HL-60 (cell line): ENCODE measurements around the gene UXT.

ENCODE experiments used
- DNase-seq, 2 experiments: peaks; one replicate each; pipeline ENCODE4 v3.0.0-alpha.2; 2010 to 2020; ENCODE audit warnings: low read depth in 1 of 2, low spot score in 1 of 2
- H3K27ac ChIP-seq: fragments of 250-450 bp; sonication (Bioruptor Pico); replicated peaks from 2 replicates; pipeline ENCODE4 v1.5.1; 2020; ENCODE audit warnings: mild to moderate bottlenecking, moderate library complexity
- H3K27me3 ChIP-seq: fragments of 250-450 bp; sonication (Bioruptor Pico); 2 replicates; pipeline ENCODE4 v1.5.1; 2021; ENCODE audit warnings: mild to moderate bottlenecking, moderate library complexity; ENCODE audit not compliant: insufficient read depth, poor library complexity, severe bottlenecking
- H3K4me3 ChIP-seq: replicated peaks from 2 replicates; pipeline ENCODE4 v1.5.1; 2011; ENCODE audit warnings: mild to moderate bottlenecking, control low read depth, low read length; ENCODE audit not compliant: insufficient read depth
- GABPA ChIP-seq: IDR thresholded peaks from 2 replicates; pipeline ENCODE4 v1.6.1; 2012; ENCODE audit warnings: low read depth
- POLR2AphosphoS5 ChIP-seq: IDR thresholded peaks from 2 replicates; pipeline ENCODE4 v1.6.1; 2012; ENCODE audit warnings: low read depth
- SPI1 ChIP-seq: IDR thresholded peaks from 2 replicates; pipeline ENCODE4 v1.6.1; 2012; ENCODE audit warnings: low read depth, mild to moderate bottlenecking, borderline replicate concordance
- TF ChIP-seq, protein P1 (sequence below): IDR thresholded peaks from one replicate; pipeline ENCODE4 v1.5.1; 2011; ENCODE audit warnings: low read length, control low read depth, inconsistent platforms; ENCODE audit not compliant: insufficient read depth
- TF ChIP-seq, protein P2 (sequence below): IDR thresholded peaks from 2 replicates; pipeline ENCODE4 v1.6.1; 2012; ENCODE audit warnings: low read depth; ENCODE audit not compliant: insufficient replicate concordance

The UXT gene

DNA sequence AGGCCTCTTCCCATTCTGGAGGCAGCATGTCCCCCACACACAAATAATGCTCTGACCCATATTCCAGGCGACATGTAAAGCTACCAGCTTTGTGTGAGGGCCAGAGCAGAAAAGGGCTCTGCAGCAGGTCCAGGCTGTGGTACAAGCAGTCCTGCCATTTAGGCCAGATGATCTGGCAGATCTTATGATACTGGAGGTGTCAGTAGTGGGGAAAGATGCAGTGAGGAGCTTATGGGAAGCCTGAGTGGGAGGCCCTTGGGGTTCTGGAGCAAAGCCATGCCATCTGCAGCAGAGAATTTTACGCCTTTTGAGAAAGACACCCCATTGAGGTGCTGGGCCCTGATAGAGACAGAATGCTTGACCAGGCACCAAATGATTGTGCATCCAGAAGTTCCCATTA is 47.1 kb downstream of the UXT start:
- TF ChIP-seq POLR2AphosphoS5, result no peak
- TF ChIP-seq, protein P1, sequence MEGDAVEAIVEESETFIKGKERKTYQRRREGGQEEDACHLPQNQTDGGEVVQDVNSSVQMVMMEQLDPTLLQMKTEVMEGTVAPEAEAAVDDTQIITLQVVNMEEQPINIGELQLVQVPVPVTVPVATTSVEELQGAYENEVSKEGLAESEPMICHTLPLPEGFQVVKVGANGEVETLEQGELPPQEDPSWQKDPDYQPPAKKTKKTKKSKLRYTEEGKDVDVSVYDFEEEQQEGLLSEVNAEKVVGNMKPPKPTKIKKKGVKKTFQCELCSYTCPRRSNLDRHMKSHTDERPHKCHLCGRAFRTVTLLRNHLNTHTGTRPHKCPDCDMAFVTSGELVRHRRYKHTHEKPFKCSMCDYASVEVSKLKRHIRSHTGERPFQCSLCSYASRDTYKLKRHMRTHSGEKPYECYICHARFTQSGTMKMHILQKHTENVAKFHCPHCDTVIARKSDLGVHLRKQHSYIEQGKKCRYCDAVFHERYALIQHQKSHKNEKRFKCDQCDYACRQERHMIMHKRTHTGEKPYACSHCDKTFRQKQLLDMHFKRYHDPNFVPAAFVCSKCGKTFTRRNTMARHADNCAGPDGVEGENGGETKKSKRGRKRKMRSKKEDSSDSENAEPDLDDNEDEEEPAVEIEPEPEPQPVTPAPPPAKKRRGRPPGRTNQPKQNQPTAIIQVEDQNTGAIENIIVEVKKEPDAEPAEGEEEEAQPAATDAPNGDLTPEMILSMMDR, result no peak
- no peak for DNase-seq
- Histone ChIP-seq H3K4me3 (no peak overlapping the region), H3K27me3 (no peaks in the 10 kb centered on the region), H3K27ac (no peak overlapping the region)

DNA sequence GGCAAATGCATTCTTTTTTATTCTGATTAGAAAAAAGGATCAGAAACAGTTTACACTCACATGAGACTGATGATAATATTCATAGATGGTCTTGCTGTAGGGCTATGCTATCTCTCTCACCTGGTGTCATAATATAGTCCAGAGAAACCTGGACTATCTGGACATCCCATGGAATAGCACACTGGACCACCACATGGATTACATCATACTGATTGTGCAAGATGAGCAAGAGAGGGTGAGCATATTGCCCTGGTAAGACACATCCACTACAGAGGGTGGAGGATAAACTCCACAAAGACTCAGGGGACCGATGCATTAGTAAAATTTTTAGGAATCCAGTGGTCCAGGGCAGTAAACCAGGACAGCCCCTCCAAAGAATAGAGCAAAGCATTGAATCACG is 47.5 kb downstream of the UXT start:
- Histone ChIP-seq H3K27me3 (no peaks in the 10 kb centered on the region), H3K4me3 (no peak overlapping the region), H3K27ac (no peak overlapping the region)
- no peak for DNase-seq
- TF ChIP-seq, protein P1, result no peak

DNA sequence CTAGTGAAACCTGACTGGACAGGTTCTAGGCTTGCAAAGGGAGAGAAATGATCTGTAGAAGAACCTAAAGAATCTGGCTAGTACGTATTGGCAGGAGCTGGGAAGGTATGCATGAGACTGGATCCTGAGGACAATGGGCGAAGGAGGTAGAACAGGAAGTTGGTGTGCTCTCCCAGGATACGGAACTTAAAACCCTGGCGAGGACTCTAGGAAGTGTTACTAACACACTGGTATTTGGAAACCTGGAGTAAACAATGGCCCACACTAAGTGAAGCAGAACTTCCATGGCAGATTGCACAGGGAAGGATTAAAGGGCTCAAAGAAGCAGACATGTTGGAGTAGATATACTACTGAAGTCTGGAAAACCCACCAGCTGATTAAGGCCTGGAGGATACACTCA is 48.5 kb downstream of the UXT start:
- no peak overlapping the region for H3K4me3 ChIP-seq
- no peak overlapping the region for H3K27ac ChIP-seq
- no peaks in the 10 kb centered on the region for H3K27me3 ChIP-seq
- DNase-seq, result no peak
- TF ChIP-seq, protein P1, result no peak
- no peak for TF ChIP-seq POLR2AphosphoS5
- TF ChIP-seq SPI1, result no peak
- TF ChIP-seq, protein P2, sequence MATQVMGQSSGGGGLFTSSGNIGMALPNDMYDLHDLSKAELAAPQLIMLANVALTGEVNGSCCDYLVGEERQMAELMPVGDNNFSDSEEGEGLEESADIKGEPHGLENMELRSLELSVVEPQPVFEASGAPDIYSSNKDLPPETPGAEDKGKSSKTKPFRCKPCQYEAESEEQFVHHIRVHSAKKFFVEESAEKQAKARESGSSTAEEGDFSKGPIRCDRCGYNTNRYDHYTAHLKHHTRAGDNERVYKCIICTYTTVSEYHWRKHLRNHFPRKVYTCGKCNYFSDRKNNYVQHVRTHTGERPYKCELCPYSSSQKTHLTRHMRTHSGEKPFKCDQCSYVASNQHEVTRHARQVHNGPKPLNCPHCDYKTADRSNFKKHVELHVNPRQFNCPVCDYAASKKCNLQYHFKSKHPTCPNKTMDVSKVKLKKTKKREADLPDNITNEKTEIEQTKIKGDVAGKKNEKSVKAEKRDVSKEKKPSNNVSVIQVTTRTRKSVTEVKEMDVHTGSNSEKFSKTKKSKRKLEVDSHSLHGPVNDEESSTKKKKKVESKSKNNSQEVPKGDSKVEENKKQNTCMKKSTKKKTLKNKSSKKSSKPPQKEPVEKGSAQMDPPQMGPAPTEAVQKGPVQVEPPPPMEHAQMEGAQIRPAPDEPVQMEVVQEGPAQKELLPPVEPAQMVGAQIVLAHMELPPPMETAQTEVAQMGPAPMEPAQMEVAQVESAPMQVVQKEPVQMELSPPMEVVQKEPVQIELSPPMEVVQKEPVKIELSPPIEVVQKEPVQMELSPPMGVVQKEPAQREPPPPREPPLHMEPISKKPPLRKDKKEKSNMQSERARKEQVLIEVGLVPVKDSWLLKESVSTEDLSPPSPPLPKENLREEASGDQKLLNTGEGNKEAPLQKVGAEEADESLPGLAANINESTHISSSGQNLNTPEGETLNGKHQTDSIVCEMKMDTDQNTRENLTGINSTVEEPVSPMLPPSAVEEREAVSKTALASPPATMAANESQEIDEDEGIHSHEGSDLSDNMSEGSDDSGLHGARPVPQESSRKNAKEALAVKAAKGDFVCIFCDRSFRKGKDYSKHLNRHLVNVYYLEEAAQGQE, result no peak
- no peak for TF ChIP-seq GABPA

DNA sequence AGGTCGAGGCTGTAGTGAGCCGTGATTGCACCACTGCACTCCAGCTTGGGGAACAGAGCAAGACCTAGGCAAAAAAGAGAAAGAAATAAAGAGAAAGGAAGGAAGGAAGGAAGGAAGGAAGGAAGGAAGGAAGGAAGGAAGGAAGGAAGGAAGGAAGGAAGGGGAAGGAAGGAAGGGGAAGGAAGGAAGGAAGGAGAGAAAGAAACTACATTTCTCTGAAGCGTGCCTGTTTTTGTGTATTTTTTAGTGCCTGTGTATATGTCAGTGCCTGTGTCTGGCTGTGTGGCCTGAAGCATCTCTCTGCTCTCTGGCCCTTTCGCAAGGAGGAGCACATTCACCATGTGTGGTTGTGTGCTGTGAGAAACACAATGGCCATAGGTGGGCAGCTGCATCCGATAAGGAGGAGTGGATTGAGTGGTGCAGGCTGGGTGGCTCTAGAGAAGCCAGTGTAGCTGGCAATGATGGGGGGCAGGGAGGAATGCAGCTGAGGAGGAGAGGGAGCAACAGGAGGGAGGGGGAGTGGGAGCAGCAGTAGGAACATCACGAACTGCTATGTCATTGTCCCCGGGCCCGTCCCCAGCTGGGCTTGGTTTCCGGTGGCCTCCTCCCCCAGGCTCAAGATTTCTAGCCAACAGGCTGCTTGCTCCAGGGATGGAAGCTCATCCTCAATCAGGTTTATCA is 50.7 kb downstream of the UXT start:
- DNase-seq, result peak in 1 of 2 experiments; percentile 33

DNA sequence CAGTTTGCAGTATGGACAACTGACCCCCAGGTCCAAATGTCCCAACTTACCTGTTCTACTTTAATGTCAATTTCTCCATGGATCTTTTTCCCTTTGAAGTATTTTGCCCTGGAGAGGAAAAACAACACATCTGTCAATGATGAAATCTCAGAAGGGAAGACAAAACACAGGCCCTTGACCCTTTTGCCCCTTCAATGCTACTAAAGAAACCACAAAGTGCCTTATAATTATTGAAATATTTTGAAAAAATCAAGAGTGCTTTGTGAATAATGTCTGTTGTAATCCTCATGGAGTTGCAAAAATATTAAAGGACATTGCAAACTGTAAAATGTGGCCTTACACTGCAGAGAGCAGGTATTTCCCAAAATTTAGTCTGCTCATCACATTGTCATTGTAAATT is 51.9 kb downstream of the UXT start:
- H3K27me3 ChIP-seq, result no peaks in the 10 kb centered on the region
- H3K27ac ChIP-seq, result no peak overlapping the region
- H3K4me3 ChIP-seq, result no peak overlapping the region
- no peak for DNase-seq
- TF ChIP-seq GABPA (no peak), SPI1 (no peak), POLR2AphosphoS5 (no peak)
- TF ChIP-seq, protein P2, result no peak
- TF ChIP-seq, protein P1, result no peak

More for the DNA sequence above, 50.7 kb downstream of the UXT start:
- H3K4me3 ChIP-seq, result no peak overlapping the region
- no peak overlapping the region for H3K27ac ChIP-seq
- TF ChIP-seq SPI1 (no peak), POLR2AphosphoS5 (0 out of 2 replicates have a peak, but pooled peaks have one; percentile 26), GABPA (no peak)
- no peaks in the 10 kb centered on the region for H3K27me3 ChIP-seq
